ENCODE results near the gene ITLN1.
"Not testable (repeated sequence)": the region's sequence is repeated elsewhere in the genome, so short reads cannot be mapped to it uniquely, and the experiment has no call there.

ITLN1 gene

DNA sequence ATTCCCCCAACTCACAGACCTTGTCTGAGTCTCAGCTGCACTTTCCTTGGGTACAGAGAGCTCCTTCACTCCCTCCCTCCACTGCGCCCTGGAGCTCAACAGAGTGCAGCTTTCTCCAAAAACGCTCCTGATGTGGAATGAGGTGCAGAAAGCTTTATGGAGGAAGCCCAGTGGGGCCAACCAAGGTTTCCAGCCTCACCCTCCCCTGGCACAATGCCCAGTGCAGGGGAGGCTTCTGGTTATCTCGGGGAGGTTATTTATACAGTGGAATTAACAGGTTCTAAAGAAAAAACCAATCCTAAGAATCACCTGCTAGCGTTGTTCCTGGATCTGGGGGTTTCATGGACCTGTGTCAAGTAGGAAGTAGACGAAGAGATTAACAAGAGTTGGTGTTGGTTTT is at the start of gene ITLN1:
ITLN1 (minus strand) TSS at position 139 of the 400 bp plus-strand sequence. CDS start 303 bp downstream, outside the sequence.
- DNase-seq: no peak

DNA sequence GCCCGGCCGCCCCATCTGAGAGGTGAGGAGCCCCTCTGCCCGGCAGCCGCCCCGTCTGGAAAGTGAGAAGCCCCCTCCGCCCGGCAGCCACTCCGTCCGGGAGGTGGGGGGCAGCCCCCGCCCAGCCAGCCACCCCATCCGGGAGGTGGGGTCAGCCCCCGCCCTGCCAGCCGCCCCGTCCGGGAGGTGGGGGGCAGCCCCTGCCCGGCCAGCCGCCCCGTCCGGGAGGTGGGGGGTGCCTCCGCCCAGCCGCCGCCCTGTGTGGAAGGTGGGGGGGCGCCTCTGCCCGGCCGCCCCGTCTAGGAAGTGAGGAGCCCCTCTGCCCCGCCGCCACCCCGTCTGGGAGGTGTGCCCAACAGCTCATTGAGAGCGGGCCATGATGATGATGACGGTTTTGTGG is 48.3 kb upstream of the ITLN1 start:
- not testable (repeated sequence) for DNase-seq

DNA sequence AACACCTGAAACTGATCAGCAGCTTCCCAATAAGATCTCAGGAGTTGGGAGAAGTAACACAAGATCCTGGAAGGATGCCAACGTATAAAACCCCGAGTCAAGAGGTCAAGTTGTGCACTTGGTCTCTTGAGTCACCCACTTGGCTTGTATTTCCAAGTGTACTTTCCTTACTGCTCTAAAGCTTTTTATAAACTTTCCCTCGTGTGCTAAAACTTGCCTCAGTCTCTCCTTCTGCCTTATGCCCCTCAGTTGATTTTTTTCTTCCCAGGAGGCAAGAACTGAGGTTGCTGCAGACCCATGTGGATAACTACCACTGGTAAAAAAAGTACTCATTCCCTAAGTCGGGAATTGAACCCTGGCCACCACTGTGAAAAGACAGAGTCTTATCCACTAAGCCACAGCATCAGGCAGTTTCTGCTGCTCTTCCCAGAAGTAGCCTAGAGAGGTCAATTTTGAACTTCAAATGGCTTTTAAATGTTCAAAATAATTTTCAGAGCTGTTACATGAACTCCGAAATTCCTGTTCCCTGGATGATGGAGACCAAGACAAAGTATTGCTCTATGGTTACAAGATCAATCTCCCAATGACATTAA is 40.8 kb upstream of the ITLN1 start:
- no peak for DNase-seq

DNA sequence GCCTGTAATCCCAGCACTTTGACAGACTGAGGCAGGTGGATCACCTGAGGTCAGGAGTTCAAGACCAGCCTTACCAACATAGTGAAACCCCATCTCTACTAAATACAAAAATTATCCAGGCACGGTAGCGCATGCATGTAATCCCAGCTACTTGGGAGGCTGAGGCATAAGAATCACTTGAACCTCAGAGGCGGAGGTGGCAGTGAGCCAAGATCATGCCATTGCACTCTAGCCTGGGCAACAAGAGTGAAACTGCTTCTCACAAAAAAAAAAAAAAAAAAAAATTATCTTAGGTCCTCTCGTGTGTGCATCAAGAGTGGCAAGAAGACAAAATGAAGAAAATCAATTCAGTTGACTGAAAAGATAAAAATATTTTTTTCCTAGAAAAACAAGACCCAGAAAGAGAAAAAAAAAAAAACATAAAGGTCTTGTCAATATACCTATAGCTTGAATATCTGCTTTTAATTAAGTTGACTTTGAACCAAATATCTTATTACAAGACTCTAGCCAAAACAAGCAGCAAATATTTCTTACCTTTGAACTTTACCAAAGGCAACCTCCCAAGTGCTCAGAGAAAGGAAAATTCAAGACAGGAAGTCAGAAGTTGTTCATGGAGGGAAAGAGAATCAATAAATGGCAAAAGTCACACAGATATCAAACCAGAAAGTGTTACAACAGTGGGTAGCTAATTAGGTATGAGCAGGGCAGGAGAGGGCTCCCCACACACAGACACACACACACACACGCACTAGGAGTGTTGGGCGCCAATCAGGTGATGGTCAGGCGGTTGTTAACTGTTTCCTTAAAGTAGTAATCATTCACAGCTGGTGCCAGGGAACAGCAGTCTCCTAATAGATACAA is 40.0 kb upstream of the ITLN1 start:
- no peak for DNase-seq

DNA sequence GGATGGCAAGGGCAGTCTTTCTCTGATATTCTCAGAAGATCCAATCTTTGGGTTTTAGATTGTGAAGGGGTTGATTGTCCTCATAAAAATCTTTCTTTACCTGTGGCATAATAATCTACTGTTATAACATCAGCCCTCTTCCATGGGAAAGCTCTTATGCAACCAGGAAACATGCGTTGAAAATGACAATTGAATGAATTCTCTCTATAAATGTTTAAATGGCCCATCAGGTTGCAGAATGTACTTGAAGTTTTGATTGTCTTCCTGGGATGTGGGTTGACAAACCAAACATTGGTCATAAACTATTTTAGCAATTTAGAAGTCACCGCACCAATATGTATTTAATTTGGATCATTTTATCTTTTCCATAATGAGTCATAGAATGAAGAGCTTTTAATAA is 31.7 kb upstream of the ITLN1 start:
- no peak for DNase-seq

DNA sequence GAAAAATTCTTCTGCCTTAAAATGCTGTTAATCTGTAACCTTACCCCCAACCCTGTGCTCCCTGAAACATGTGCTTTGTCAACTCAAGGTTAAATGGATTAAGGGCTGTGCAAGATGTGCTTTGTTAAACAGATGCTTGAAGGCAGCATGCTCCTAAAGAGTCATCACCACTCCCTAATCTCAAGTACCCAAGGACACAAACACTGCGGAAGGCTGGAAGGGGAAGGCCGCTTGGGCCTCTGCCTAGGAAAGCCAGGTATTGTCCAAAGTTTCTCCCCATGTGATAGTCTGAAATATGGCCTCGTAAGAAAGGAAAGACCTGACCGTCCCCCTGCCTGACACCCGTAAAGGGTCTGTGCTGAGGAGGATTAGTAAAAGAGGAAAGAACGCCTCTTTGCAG is 28.2 kb upstream of the ITLN1 start:
- not testable (repeated sequence) for DNase-seq

DNA sequence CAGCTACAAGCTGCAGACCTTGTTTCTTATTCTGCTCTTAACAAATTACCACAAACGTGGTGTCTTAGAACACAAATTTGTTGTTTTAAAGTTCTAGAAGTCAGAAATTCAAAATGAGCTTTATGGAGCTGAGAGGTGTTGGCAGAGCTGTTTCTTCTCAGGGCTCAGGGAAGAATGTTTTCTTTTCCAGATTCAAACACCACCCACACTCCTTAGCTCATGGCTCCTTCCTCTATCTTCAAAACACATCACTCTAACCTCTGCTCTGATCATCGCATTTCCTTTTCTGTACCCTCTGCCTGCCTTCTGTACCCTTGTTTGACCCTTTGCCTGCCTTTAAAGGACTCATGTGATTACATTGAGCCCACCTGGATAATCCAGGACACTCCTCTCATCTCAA is 26.9 kb upstream of the ITLN1 start:
- no peak for DNase-seq

DNA sequence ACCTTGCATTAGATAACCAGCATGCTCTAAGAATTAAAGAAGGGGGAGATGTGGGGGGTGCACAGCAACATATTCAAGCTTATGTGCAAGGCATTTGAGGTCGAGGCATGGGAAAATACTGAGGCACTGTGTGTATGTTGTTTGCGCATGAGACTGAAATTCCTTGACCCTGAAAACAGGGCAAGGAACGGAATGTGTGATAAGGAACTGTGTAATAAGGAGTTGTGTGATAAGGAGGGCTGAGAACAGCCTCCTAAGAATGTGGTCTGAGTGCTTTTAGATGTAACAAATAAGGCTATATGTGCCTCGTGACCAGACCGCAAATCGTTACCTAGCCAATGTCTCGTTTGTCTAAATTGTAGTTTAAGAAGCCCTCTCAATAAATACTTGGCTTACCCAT is 26.5 kb upstream of the ITLN1 start:
- DNase-seq: no peak

DNA sequence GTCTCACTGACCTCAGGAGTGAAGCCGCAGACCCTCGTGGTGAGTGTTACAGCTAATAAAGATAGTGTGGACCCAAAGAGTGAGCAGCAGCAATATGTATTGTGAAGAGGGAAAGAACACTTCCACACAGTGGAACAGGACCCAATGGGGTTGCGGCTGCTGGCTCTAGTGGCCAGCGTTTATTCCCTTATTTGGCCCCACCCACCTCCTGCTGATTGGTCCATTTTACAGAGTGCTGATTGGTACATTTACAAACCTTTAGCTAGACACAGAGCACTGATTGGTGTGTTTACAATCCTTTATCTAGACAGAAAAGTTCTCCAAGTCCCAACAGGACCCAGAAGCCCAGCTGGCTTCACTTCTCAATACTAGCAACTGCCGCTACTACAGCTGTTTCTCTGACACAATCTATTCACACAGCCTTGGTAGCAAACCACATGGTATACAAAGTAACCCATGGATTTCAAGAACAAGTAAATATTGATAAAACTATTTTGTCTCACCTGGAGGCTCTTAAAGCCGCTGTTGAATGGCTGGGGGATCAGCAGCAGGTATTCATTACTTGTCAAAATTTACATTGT is 25.3 kb upstream of the ITLN1 start:
- DNase-seq: no peak

DNA sequence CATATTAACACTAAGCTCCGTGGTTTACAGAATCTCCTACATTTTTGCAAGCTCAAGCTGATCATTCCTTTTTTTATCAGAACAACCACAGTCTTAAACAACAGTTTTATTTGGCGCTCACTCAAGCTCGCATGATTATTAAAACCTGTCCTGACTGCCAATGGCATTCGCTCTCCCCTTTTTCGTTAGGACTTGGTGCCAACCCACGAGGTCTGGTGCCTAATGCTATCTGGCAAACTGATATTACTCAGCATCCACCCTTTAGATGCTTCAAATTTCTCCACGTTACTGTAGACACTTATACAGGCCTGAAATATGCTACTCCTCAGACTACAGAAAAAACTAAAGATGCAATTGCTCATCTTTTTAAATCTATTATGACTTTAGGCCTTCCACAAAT is 23.0 kb upstream of the ITLN1 start:
- no peak for DNase-seq

DNA sequence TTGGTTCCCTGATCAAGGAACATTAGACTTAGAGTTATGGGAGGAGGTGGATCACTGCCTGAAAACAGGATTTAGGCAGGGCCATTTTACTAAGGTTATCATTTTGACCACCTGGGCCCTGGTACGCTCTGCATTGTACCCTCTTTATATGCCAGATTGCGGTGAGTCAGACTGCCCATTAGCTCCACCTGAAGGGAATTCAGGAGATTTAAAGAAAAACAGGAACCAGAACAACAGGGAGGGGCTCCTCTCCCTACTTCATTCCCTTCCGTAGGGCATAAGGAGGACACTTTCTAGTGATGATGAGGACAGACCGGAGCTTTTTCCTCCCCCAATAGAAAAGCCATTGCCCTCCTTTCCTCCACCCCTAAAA is 20.6 kb upstream of the ITLN1 start:
- DNase-seq: no peak

DNA sequence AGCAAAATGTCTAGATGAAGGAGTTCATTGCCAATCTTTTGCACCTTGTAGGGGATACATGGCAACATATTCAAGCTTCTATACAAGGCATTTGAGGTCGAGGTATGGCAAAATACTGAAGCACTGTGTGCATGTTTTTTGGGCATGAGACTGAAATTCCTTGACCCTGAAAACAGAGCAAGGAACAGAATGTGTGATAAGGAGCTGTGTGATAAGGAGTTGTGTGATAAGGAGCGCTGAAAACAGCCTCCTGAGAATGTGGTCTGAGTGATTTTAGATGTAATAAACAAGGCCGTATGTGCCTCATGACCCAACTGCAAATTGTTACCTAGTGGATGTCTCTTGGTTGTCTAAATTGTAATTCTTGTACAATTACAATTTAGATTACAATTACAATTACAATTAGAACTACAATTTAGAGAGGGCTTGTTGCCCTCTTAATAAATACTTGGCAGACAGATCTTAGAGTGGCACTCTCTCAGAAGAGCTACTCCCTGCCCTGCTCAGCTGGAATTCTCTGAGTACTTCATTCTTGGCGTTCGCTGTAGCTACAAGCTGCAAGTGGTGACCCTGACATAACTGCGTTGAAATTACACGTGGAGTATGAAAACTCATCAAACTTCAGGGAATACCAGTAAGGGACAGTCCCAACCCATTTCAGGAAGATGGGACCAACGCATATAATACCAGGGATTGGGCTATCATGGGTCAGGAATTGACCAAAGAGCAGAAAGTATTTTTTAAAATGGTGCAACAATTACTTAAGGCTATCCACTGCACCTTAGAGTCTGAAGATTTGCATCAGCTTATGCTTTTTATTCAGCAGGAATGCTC is 20.0 kb upstream of the ITLN1 start:
- DNase-seq: no peak

DNA sequence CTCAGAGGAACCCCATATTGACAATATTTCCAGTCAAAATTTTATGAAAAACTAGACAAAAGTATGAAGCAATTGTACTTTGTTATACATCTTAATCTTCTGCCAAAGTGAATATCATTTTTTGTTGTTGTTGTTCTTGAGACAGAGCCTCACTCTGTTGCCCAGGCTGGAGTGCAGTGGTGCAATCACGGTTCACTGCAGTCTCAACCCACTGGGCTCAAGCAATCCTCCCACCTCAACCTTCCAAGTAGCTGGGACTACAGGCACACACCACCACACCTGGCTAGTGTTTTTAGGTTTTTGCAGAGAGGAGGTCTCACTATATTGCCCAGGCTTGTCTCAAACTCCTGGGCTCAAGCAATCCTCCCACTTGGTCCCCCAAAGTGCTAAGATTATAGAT is 17.3 kb upstream of the ITLN1 start:
- not testable (repeated sequence) for DNase-seq

DNA sequence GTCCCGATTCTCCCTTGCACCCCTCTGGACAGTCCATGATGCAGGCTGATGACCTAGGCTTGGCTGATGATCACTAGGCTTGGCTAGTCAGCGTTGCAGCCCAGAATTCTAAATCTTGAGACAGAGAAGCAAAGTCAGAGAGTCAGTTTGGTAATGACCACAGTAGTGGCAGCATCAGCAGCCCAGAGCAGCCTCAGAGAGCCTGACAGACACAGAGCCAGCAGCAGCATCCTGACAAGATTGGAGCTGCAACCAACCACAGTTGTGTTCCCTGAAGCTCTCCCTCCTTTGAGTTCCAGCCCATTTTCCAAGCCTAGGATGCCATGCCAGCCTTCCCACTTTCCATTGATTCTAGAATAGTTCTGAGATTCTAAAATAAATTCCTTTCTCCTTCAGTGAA is 16.8 kb upstream of the ITLN1 start:
- no peak for DNase-seq

DNA sequence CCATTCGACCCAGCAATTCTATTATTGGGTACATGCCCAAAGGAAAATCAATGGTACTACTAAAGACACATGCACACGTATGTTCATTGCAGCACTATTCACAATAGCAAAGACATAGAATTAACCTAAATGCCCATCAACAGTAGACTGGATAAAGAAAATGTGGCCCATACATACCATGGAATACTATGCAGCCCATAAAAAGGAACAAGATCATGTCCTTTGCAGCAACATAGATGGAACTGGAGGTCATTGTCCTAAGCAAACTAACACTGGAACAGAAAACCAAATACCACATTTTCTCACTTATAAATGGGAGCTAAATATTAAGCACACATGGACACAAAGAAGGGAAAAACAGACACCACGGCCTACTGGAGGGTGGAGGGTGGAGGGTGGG is 15.7 kb upstream of the ITLN1 start:
- DNase-seq: not testable (repeated sequence)

DNA sequence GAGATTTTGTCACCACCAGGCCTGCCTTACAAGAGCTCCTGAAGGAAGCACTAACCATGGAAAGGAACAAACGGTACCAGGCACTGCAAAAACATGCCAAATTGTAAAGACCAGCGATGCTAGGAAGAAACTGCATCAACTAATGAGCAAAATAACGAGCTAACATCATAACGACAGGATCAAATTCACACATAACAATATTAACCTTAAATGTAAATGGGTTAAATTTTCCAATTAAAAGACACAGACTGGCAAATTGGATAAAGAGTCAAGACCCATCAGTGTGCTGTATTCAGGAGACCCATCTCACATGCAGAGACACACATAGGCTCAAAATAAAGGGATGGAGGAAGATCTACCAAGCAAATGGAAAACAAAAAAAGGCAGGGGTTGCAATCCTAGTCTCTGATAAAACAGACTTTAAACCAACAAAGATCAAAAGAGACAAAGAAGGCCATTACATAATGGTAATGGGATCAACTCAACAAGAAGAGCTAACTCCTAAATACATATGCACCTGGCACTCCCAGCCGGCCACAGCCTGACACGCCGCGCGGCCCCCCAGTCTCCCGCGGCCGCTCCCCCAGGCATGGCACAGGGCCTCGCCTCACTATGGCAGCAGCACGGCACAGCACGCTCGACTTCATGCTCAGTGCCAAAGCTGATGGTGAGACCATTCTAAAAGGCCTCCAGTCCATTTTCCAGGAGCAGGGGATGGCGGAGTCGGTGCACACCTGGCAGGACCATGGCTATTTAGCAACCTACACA is 9.6 kb upstream of the ITLN1 start:
- not testable (repeated sequence) for DNase-seq

DNA sequence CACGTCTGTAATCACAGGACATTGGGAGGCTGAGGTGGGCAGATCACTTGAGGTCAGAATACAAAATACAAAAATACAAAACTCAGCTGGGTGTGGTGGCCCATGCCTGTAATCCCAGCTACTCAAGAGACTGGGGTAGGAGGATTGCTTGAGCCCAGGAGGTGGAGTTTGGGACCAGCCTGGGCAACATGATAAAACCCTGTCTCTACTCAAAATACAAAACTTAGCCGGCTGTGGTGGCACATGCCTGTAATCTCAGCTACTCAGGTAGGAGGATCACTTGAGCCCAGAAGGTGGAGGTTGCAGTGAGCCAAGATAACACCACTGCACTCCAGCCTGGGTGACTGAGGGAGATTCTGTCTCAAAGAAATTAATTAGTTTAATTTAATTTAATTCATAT is 6.5 kb upstream of the ITLN1 start:
- DNase-seq: no peak

DNA sequence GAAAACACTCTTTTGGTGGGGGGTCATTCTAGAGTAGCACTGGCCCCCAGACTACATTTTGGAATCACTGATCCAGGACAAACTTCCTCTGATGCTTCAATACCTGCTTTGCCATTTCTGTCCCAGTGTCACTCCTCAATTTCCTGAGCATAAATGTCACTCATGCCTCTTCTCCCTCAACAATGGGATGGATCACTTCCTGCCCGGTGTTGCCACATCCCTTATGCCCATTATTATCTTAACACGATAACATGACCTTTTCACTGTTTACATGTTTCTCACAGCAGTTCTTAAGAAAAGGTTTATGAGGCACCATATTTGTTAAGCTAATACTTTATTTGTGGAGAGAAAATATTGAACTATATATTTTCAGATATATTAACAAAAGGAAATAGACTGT is 3.9 kb upstream of the ITLN1 start:
- DNase-seq: no peak

DNA sequence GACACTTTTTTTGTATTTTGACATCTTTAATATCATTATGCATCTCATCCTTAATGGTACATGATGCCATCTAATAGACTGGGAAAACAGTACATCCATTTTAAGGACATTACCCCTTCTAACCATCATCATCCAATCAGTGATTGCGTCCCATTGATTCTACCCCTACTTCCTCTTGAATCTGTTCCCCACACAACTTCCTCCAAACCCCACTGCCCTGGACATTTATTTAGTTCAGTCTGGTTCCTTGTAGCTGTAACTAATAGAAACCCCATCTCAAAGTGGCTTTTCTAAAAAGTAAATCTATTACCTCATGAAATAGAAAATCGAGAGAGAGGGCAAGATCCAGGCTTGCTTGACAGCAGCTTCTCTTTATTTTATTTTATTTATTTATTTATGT is 2.1 kb upstream of the ITLN1 start:
- DNase-seq: no peak

DNA sequence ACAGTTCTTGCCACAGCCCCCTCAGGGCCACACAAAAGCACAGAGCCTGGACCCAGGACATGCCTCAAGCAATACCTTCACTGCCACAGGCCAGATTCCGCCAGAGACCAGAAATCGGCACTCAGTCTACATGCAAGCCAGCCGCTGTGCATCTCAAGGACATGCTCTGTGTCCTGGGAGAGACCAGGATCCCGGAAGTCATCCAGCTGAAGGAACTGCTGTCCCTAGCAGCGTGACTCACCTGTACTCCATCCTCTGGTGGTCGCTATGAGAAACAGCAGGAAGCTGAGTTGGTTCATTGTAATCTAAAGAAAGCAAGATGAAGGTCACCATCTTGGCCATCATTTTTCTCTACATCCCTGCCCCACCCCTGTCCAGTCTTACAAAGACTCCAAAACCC is 401 bp downstream of the ITLN1 start:
- DNase-seq: no peak

DNA sequence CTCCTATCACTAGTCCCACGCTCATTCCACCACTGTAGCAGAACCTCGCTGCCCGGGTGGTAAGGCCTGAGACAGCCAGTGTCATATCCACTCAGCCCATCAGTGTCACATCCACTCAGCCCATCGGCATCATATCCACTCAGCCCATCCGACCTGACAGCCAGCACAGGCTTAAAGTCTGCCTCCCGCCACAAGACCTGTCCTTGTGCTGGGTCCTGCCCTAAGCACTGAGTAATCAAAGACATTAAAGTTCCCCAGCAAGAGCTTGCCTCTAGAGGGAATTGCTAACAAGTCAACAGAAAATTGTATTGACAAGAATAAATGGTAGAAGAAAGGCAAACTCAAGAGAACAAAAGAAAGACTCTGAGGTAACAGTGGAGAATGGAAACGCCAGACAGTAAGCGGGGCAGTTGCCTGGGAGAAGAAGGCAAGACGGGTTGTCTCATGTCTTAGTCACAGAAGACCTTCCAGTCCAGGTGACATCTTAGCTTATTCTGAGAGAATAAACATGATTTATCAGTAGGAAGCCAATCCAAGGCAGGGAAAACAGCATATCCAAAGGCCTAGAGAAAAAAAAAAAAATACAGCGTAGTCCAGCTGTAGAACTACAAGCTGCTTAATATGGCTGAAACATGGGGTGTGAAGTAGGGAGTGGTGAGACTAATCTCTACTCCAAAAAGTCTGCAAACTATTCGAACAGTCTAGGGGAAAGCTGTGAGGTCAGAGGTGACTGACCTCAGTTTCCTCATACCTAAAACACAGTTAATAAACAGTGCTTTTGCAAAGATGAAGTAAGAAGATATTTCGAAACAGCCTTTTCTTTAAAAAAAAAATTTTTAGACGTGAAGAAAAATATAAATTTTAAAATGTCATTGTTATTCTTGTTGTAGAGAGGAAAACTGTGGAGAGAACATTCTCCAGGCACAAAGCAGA is 1.1 kb downstream of the ITLN1 start:
- DNase-seq: no peak

DNA sequence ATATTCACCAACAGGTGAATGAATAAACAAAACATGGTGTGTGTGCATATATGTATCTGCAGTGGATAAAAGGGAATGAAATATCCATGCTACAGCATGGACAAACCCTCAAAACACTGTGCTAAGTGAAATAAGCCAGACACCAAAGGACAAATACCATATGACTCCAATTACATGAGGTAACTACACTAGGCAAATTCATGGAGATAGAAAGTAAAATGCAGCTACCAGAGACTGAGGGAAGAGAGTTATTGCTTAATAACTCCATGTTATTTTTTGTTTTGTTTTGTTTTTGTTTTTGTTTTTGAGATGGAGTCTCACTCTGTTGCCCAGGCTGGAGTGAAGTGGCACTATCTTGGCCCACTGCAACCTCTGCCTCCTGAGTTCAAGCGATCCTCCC is 2.4 kb downstream of the ITLN1 start:
- DNase-seq: no peak

Data from amniotic stem cell (primary cell).